NCI-H2227 treated with DMSO at 0.1 percent for 48 hours (cell line): Measurements from ENCODE around the gene CDH13.

Experiments used
- DNase-seq: peaks from one replicate; lab custom pipeline; 2025; lab: John Stamatoyannopoulos, UW

CDH13 gene

GRCh38 chr16:82699711-82700495 lies 73.1 kb downstream of the CDH13 start:
- no peak for DNase-seq

- DNase-seq: no peak
These were observed 73.9 kb downstream of the CDH13 start for GRCh38 chr16:82700541-82701235.

GRCh38 chr16:82701442-82701955 lies 74.7 kb downstream of the CDH13 start:
- no peak for DNase-seq

GRCh38 chr16:82703161-82703560 lies 76.4 kb downstream of the CDH13 start:
- DNase-seq: no peak

GRCh38 chr16:82703871-82704768 lies 77.4 kb downstream of the CDH13 start:
- DNase-seq: no peak

- no peak for DNase-seq
These were observed 83.2 kb downstream of the CDH13 start for GRCh38 chr16:82709987-82710386.

DNA sequence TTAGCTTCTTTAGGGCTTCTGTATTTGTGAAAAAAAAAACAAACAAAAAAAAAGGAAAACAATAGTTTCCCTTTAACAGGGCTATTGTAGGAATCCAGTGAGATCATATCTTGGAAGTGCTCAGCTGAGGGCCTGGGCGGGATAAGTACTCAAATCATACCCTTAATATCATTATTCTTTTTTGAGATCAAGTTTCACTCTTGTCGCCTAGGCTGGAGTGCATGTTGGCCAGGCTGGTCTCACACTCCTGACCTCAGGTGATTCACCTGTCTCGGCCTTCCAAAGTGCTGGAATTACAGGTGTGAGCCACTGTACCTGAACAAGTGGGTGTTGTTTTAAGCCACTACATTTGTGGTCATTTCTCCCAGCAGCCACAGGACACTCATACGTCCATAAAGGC lies 87.0 kb downstream of the CDH13 start:
- DNase-seq: no peak

GRCh38 chr16:82715160-82715559 lies 88.4 kb downstream of the CDH13 start:
- DNase-seq: no peak

GRCh38 chr16:82715833-82716232 lies 89.1 kb downstream of the CDH13 start:
- DNase-seq: no peak

GRCh38 chr16:82716361-82716855 lies 89.6 kb downstream of the CDH13 start:
- no peak for DNase-seq

- DNase-seq: no peak
These were observed 93.6 kb downstream of the CDH13 start for GRCh38 chr16:82720414-82720813.

GRCh38 chr16:82726306-82726705 lies 99.5 kb downstream of the CDH13 start:
- DNase-seq: no peak

DNA sequence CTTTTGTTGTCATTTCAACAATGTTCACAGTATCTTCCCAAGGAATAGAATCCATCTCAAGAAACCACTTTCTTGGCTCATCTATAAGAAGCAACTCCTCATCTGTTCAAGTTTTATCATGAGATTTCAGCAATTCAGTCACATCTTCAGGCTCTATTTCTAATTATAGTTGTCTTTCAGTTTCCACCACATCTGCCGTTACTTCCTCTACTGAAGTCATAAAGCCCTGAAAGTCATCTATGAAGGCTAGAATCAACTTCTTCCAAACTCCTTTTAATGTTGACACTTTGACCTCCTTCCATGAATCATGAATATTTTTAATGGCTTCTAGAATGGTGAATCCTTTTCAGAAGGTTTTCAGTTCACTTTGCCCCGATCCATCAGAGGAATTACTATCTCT lies 102.1 kb downstream of the CDH13 start:
- DNase-seq: no peak

- DNase-seq: no peak
These were observed 104.1 kb downstream of the CDH13 start for GRCh38 chr16:82730901-82731300.

DNA sequence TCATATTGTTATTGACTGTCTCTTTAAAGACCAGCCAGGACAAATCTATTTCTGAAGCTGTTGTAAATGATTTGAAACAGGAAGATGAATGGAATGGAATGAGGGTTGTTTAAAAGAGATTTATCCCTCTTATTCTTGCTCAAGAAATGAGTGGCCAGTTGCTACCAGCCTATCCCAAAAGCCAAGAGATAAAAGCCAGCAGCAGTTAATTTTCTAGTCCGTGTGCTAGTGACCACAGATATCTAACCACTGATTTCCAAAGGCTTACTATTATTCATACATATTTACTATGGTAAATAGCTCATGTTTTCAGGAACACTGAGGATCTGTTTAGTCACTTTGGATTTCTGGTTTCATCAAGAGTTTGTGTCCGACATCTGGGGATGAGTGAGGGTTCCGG lies 105.7 kb downstream of the CDH13 start:
- DNase-seq: no peak

DNA sequence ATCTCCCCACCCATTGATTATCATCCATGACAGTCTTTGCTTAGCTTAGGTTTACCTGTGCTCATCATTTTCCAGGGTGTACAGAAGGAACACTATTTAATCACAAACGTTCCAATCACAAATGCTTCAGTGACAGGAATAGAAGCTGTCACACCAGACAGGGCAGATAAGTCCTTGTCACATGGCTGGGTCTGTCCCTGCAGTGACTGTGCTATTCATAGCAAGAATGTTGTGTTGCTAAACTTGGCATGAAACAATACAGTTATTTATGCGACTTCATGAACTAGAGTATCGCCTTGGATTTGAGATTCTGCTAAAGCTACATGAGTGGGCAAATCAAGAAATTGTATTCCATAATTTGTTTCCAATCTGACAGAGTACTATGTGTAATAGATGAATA lies 108.4 kb downstream of the CDH13 start:
- DNase-seq: no peak

GRCh38 chr16:82735673-82736091 lies 108.9 kb downstream of the CDH13 start:
- DNase-seq: no peak

- DNase-seq: no peak
These were observed 109.5 kb downstream of the CDH13 start for GRCh38 chr16:82736224-82736623.

DNA sequence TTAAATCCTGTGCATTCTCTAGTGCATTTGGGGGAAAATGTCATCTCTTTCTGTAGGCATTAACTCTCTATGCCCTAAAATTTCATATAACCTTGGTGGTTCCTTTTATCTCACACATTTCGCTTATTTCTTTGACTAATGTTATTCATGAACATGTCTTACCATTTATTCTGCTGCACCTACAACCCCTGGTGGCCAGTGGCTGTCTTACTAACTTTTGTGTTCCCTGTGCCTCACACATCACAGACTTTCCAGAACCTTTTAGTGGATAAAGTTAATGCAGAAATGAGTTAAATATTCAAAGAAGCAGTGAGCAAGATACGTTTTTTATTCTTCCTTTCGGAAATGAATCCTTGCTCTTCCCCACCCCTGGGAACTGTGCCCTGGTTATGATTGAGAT lies 111.9 kb downstream of the CDH13 start:
- DNase-seq: no peak

DNA sequence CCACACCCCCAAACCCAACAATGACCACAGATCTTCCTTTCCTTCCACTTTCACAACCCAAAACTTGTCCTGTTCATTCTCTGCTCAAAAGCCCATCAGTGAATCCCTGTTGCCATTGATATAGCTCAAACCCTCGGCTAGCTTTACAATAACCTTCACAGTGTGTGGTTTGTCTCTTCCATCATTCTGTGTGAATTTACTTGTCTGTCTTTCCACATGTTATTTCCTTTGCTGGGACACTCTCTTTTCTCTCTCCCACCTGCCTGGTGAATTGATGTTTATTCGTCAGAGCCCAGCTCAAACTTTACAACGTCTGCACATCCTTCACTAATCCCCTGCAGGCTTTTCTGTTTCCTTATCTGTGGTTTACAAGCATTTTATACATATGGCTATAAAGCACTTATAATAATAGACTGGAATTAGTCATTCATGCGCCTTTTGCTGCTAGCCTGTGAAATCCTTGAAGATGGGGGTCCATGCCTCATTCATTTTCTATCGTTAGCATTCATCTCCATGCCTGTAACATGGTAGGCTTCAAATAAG lies 114.4 kb downstream of the CDH13 start:
- no peak for DNase-seq

- DNase-seq: no peak
These were observed 118.2 kb downstream of the CDH13 start for GRCh38 chr16:82744958-82745357.

- DNase-seq: no peak
These were observed 121.3 kb downstream of the CDH13 start for GRCh38 chr16:82748026-82748425.
